Right hindlimb (tissue), 1 donor: ENCODE results near the gene SPTA1.

Source experiments
- DNase-seq: peaks from one replicate; pipeline ENCODE4 v3.0.0-alpha.2; 2018

Gene SPTA1

GRCh38 chr1:158564608-158565007, 121.9 kb downstream of the SPTA1 start:
- no peak for DNase-seq

DNA sequence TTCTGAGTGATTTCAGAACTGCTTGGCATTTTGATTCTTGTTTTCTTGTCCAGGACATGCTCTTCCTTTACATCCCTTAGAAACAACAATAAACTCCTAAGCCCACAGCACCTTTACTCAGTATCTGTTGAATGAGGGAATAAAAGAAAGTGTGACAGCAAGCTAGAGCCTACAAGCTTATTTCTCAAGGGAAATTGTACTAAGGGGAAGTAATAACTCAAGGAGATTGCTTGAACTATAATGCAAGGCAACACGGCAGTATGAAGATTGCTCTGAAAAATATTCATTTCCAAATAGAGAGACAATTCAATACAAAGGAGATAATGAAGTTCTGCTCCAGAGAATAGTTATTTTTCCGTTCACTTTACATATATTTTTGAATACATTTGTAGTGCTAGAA, 122.7 kb downstream of the SPTA1 start:
- no peak for DNase-seq
